K562 (cell line): ENCODE results near the gene BLZF1. TPM values are rescaled to one million over a fixed set of nuclear protein-coding genes. Genes with fewer than 3 reads are reported as not detected.

Source experiments
- BMI1 ChIP-seq: fragments of 150-350 bp; IDR thresholded peaks from 2 replicates; pipeline ENCODE4 v1.6.1; 2014; ENCODE audit warnings: low read length
- CBFA2T3 ChIP-seq: fragments of 450-650 bp; IDR thresholded peaks from 2 replicates; pipeline ENCODE4 v1.6.1; 2017
- DACH1 ChIP-seq: fragments of 450-650 bp; IDR thresholded peaks from 2 replicates; pipeline ENCODE4 v1.6.1; 2018; ENCODE audit not compliant: partially characterized antibody
- ESRRA ChIP-seq: fragments of 450-650 bp; IDR thresholded peaks from 2 replicates; pipeline ENCODE4 v1.6.1; 2014; ENCODE audit warnings: low read depth, mild to moderate bottlenecking, moderate library complexity, borderline replicate concordance
- ESRRB ChIP-seq: fragments of 250-450 bp; sonication (Bioruptor Pico); IDR thresholded peaks from 2 replicates; pipeline ENCODE4 v1.5.0; 2020; ENCODE audit warnings: mild to moderate bottlenecking, moderate library complexity, borderline replicate concordance
- EWSR1 ChIP-seq: fragments of 450-650 bp; IDR thresholded peaks from 2 replicates; pipeline ENCODE4 v1.6.1; 2018; ENCODE audit warnings: borderline replicate concordance, mild to moderate bottlenecking, low read depth, moderate library complexity; ENCODE audit not compliant: partially characterized antibody
- FOXK2 ChIP-seq, 2 experiments: fragments of 450-650 bp; IDR thresholded peaks in 1 of 2; conservative IDR thresholded peaks in 1 of 2; 2 replicates each; pipeline ENCODE4 v1.6.1; 2016; ENCODE audit warnings: low read depth in 2 of 2, mild to moderate bottlenecking in 1 of 2
- GATAD2A ChIP-seq: fragments of 450-650 bp; IDR thresholded peaks from 2 replicates; pipeline ENCODE4 v1.6.1; 2017
- GTF3C2 ChIP-seq: IDR thresholded peaks from 3 replicates; pipeline ENCODE4 v1.6.1; 2011; ENCODE audit warnings: borderline replicate concordance, mild to moderate bottlenecking, moderate library complexity; ENCODE audit not compliant: insufficient read length; ENCODE audit errors: extremely low read depth
- JUN ChIP-seq, 2 experiments: sonication (generic) in 1 of 2; formaldehyde crosslinking in 1 of 2; IDR thresholded peaks; 2 replicates each; pipeline versions ENCODE4 v1.6.1 to v1.8.0; 2012 to 2022; ENCODE audit warnings: borderline replicate concordance in 2 of 2, mild to moderate bottlenecking in 2 of 2, improper control_type of control experiment in 1 of 2, low read depth in 1 of 2, low read length in 1 of 2, missing genetic modification reagents in 1 of 2
- JUND ChIP-seq, 2 experiments: IDR thresholded peaks; 2 replicates in 1 of 2; 3 replicates in 1 of 2; pipeline ENCODE4 v1.6.1; 2011; ENCODE audit warnings: borderline replicate concordance in 2 of 2, low read depth in 2 of 2, low read length in 2 of 2, improper control_type of control experiment in 1 of 2, missing biosample characterization in 1 of 2, missing genetic modification characterization in 1 of 2, missing genetic modification reagents in 1 of 2
- MAFF ChIP-seq: IDR thresholded peaks from 2 replicates; pipeline ENCODE4 v1.6.1; 2012; ENCODE audit warnings: low read length, improper control_type of control experiment
- MAFK ChIP-seq: IDR thresholded peaks from 2 replicates; pipeline ENCODE4 v1.6.1; 2011; ENCODE audit warnings: low read length, improper control_type of control experiment
- MECOM ChIP-seq: fragments of 250-450 bp; sonication (Bioruptor Pico); IDR thresholded peaks from 2 replicates; pipeline ENCODE4 v1.8.0; 2022; ENCODE audit warnings: inconsistent platforms
- NCOA6 ChIP-seq: fragments of 450-650 bp; IDR thresholded peaks from 2 replicates; pipeline ENCODE4 v1.6.1; 2017; ENCODE audit warnings: mild to moderate bottlenecking
- NFE2L1 ChIP-seq: fragments of 450-650 bp; IDR thresholded peaks from 2 replicates; pipeline ENCODE4 v1.6.1; 2016; ENCODE audit warnings: missing genetic modification characterization, low read depth, mild to moderate bottlenecking, missing compliant biosample characterization, moderate library complexity, borderline replicate concordance
- NUFIP1 ChIP-seq: fragments of 450-650 bp; IDR thresholded peaks from 2 replicates; pipeline ENCODE4 v1.6.1; 2018; ENCODE audit not compliant: partially characterized antibody
- OTX1 ChIP-seq: fragments of 450-650 bp; formaldehyde crosslinking; IDR thresholded peaks from 2 replicates; pipeline ENCODE4 v1.4.0; 2022; ENCODE audit warnings: mild to moderate bottlenecking
- SAFB2 ChIP-seq: fragments of 200-400 bp; formaldehyde crosslinking; IDR thresholded peaks from 2 replicates; pipeline ENCODE4 v1.6.1; 2018; ENCODE audit warnings: borderline replicate concordance, low read length, low read depth, moderate library complexity; ENCODE audit not compliant: severe bottlenecking
- SMAD2 ChIP-seq: fragments of 150-350 bp; IDR thresholded peaks from 2 replicates; pipeline ENCODE4 v1.6.1; 2014; ENCODE audit warnings: low read depth, mild to moderate bottlenecking, low read length
- STAT5A ChIP-seq: IDR thresholded peaks from 2 replicates; pipeline ENCODE4 v1.6.1; 2012; ENCODE audit warnings: low read length, inconsistent platforms, borderline replicate concordance
- TCF7L2 ChIP-seq: fragments of 150-350 bp; IDR thresholded peaks from 2 replicates; pipeline ENCODE4 v1.6.1; 2016; ENCODE audit warnings: low read depth, mild to moderate bottlenecking, low read length, moderate library complexity
- ZNF354B ChIP-seq: fragments of 250-450 bp; sonication (Bioruptor Pico); IDR thresholded peaks from 2 replicates; pipeline ENCODE4 v1.4.0; 2020
- ZNF778 ChIP-seq: fragments of 450-650 bp; formaldehyde crosslinking; IDR thresholded peaks from 2 replicates; pipeline ENCODE4 v1.4.0; 2020; ENCODE audit warnings: mild to moderate bottlenecking, moderate library complexity
- ZNF785 ChIP-seq: fragments of 250-450 bp; sonication (Bioruptor Pico); IDR thresholded peaks from 2 replicates; pipeline ENCODE4 v1.4.0; 2020; ENCODE audit warnings: mild to moderate bottlenecking
- polyA plus RNA-seq, 8 experiments: library from polyadenylated mRNA; depleted of rRNA in 4 of 8; stranded (reverse) in 5 of 8; unstranded in 3 of 8; fragments of >200 nt; fragmentation: Nextera tagmentation in 2 of 8; fragmentation: Illumina TruSeq in 1 of 8; extraction: Ambion mirVana in 2 of 8; extraction: Trizol in 1 of 8; gene quantifications; 2 replicates each; pipeline versions ENCODE4 v1.2.1 to v1.2.3, GENCODE V29; 2011 to 2014; ENCODE audit warnings: inconsistent platforms in 1 of 8, missing spikeins in 1 of 8
- total RNA-seq, 7 experiments: library from RNA; depleted of rRNA in 6 of 7; stranded (reverse); fragments of >200 nt in 6 of 7; fragmentation: Illumina TruSeq in 2 of 7; extraction: Trizol in 2 of 7; gene quantifications; 2 replicates each; pipeline versions ENCODE4 v1.2.1 to v1.2.3, GENCODE V29; 2011 to 2021; ENCODE audit warnings: low replicate concordance in 1 of 7
- TF ChIP-seq, protein P1 (sequence below), 3 experiments: fragments of 200-800 bp in 1 of 3; sonication (Bioruptor generic) in 1 of 3; sonication (generic) in 1 of 3; formaldehyde crosslinking in 1 of 3; IDR thresholded peaks; 2 replicates each; pipeline versions ENCODE4 v1.6.1 to v1.8.0; 2016 to 2022; ENCODE audit warnings: mild to moderate bottlenecking in 2 of 3, missing compliant biosample characterization in 2 of 3, missing genetic modification characterization in 2 of 3, missing genetic modification reagents in 1 of 3

Gene BLZF1
- total and polyA plus RNA-seq, 9 of the 15 experiments (the other 6 are each of a cell fraction or from before 2014, with no cell fraction given), result 20.5 to 32.8 (median 25.3) TPM

- TF ChIP-seq GTF3C2 (no peak), ZNF785 (CRISPR knock-in tag) (no peak), CBFA2T3 (peak; percentile 54; the same call in 1 of the 2 replicates), MECOM (CRISPR knock-in tag) (no peak), FOXK2 (conservative IDR thresholded peaks at IDR 0.05 in 1 of 2, IDR thresholded peaks at IDR 0.05 in 1 of 2; ENCODE audit: low read depth in 2 of 2) (0 out of 4 replicates have a peak, but pooled peaks of 1 of the 2 experiments have one; percentile 31), DACH1 (peak; percentile 23), OTX1 (CRISPR knock-in tag) (no peak), GATAD2A (no peak), ZNF778 (CRISPR knock-in tag) (no peak), TCF7L2 (peak; percentile 64; the same call in 1 of the 2 replicates), JUND (IDR thresholded peaks at IDR 0.05; ENCODE audit: borderline replicate concordance, low read depth, low read length) (peak; percentile 10; the same call in 1 of the 2 replicates), JUND (tag; IDR thresholded peaks at IDR 0.05; ENCODE audit: borderline replicate concordance, low read depth, low read length) (no peak), ESRRA (no peak), STAT5A (peak; percentile 76), SAFB2 (no peak), MAFF (peak; percentile 88), NCOA6 (no peak), MAFK (peak; percentile 77; the same call in 1 of the 2 replicates), BMI1 (no peak), JUN (IDR thresholded peaks at IDR 0.05; ENCODE audit: borderline replicate concordance, low read depth, low read length) (no peak), JUN (CRISPR knock-in tag; IDR thresholded peaks at IDR 0.05; ENCODE audit: borderline replicate concordance) (no peak), SMAD2 (no peak), ZNF354B (CRISPR knock-in tag) (no peak), EWSR1 (no peak), NFE2L1 (tag) (peak; percentile 65; the same call in 1 of the 2 replicates), ESRRB (CRISPR knock-in tag) (no peak), NUFIP1 (no peak)
- TF ChIP-seq, protein P1, sequence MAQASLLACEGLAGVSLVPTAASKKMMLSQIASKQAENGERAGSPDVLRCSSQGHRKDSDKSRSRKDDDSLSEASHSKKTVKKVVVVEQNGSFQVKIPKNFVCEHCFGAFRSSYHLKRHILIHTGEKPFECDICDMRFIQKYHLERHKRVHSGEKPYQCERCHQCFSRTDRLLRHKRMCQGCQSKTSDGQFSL (CRISPR knock-in tag; IDR thresholded peaks at IDR 0.05), result no peak
- TF ChIP-seq, protein P1 (tag; IDR thresholded peaks at IDR 0.05), result no peak
These were observed 29.4 kb upstream of the BLZF1 start (continued) for GRCh38 chr1:169338617-169339016.
